GM18868 (cell line): ENCODE data around the gene THSD7B.
"Not testable (repeated sequence)": the region's sequence is repeated elsewhere in the genome, so short reads cannot be mapped to it uniquely, and the experiment has no call there.

Source experiments
- ATAC-seq: cut with Tn5 transposase; IDR thresholded peaks from one replicate; pipeline ENCODE4 v1.9.1; 2021; ENCODE audit warnings: mild to moderate bottlenecking, moderate library complexity; ENCODE audit not compliant: unreplicated experiment

THSD7B gene

DNA sequence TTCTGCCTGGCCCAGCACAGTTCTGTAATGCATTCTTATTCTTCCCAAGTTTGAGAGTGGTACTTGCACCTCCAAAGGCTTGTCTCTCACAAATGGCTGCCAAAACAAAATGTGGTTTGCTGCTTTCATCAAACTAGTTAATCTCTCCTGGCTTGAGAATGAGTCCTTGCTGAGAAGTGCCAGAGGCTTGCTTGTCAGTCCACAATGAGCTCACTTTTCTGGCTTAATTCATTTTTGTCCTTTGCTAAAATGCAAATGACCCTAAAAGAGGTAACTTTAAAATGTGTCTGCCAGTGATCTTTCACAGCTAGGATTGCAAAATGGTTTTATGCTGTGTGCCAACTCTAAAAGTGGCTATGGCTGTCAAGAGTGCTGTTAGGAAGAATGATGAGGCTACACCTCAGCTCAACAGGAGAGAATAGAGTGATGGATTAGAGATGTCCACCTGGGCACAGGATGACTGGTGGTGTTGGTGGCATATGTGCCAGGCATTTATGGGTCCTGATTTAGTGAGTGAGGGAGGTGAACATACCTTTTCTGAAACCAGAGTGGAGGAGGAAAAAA lies 907.7 kb downstream of the THSD7B start:
- no peak for ATAC-seq

DNA sequence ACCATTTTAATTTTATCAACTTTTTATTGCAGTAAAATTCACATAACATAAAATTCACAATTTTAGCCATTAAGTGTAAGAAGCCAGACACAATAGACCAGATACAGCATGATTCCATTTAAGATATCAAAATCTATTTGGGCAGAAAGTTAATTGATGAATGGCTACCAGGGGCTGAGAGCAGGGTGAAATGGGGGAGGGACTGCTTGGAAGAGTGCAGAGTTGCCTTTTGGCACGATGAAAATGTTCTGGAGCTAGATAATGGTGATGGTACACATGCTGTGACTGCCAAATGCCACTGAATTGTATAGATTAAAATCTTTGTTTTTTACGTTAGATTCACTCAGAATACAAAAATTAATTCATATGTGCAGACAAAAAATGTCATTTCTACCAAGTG lies 909.6 kb downstream of the THSD7B start:
- ATAC-seq = no peak

GRCh38 chr2:137675584-137676327 lies 910.4 kb downstream of the THSD7B start:
- no peak for ATAC-seq

DNA sequence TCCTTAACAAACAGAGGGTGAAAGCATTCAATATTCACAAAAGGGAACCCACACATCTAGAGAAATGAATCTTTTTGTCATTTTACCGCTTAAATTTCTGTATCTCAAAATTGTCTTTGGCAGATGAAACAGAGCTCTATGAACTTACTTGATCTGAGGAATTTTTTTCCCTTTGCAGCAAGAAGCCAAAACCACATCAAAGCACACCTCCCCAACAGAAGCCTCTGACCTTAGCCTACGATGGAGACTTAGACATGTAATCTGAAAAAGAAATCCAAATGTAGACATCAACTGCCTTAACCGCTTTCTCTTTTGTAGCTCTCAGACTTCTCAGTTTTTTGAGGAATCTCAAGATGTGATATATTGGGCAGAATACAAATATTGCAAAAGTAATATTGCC lies 911.0 kb downstream of the THSD7B start:
- no peak for ATAC-seq

- no peak for ATAC-seq
Measured at GRCh38 chr2:137677466-137677865, 912.1 kb downstream of the THSD7B start.

GRCh38 chr2:137689549-137689948 lies 924.2 kb downstream of the THSD7B start:
- no peak for ATAC-seq

GRCh38 chr2:137693534-137693933 lies 928.2 kb downstream of the THSD7B start:
- ATAC-seq = no peak

- ATAC-seq = no peak
Measured at GRCh38 chr2:137696916-137697315, 931.6 kb downstream of the THSD7B start.

DNA sequence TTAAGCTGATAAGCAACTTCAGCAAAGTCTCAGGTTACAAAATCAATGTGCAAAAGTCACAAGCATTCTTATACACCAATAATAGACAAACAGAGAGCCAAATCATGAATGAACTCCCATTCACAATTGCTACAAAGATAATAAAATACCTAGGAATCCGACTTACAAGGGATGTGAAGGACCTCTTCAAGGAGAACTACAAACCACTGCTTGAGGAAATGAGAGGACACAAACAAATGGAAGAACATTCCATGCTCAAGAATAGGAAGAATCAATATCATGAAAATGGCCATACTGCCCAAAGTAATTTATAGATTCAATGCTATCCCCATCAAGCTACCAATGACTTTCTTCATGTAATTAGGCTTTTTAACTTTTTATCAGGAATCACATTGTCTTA lies 934.9 kb downstream of the THSD7B start:
- not testable (repeated sequence) for ATAC-seq

DNA sequence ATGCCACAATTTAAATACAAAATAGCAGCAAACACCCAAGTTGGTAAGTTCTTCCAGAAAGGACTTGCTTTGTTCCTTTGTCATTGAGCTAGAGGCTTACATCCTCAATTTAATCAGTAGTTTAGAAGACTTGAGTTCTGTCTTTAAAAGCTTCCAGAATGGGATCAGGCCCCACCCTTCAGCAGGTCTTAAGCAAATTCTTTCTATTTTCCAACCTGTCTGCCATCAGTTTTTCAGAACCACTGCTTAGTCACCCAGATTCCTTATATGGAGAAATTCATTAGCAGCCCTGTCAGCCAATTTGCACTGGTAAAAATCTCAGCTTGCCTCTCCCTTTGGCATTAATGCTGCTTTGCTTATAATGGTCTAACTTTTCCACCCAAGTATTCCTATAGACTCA lies 935.3 kb downstream of the THSD7B start:
- ATAC-seq = no peak

DNA sequence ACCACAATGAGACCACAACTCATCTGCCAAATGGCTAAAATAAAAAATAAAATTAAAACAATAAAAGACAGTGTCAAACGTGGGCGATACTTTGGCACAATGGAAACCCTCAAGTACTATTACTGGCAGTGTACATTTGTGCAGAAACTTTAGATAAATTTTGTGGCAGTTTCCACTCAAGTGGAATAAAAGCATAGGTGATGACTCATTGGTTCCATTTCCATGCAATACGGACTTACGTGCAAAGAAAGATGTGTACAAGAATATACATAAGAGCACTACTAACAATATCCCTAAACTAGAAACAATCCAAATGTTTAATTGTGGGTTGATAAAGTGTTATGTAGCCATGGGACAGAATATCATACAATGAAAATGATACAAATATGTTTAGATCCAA lies 940.0 kb downstream of the THSD7B start:
- ATAC-seq = no peak

DNA sequence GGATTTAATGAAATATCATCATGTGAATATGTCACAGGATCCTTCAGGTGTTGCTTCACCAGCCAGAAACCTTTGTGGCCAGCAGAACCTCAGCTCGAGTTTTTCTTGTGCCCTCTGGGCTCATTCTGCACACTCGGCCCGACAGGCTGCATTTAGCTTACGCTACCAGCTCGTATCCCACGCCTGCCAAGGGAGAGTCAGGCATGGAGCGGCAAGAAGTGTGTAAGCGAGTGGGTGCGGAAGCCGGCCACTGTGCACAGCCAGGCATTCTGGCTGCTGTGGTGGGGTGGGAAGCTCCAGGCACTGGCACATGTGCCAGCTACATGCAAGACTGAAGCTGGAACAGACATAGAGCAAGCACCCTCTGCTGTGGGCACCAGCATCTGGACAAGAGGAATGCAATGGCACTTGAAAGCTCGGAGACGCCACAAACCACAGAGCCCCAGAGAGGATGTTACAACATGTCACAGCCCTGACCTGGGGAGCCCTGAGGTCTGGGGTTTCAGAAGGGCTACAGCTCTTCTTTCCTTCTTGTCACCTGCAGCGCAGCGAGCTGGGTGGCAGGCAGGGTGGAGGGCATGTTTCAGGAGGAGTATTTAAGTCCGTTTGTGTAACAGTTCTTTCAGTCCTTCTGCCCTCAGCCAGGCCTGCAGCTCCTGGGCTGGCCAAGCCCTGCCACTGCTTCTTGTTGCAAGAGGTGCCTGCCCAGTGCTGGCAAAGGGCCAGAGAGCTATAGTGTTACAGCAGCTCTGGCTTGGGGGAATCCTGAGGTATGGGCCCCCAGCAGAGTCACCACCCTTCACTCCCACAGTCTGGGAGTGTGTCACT lies 941.7 kb downstream of the THSD7B start:
- no peak for ATAC-seq

GRCh38 chr2:137708311-137708710 lies 943.0 kb downstream of the THSD7B start:
- no peak for ATAC-seq

- no peak for ATAC-seq
Measured at GRCh38 chr2:137715731-137716191, 950.4 kb downstream of the THSD7B start.

DNA sequence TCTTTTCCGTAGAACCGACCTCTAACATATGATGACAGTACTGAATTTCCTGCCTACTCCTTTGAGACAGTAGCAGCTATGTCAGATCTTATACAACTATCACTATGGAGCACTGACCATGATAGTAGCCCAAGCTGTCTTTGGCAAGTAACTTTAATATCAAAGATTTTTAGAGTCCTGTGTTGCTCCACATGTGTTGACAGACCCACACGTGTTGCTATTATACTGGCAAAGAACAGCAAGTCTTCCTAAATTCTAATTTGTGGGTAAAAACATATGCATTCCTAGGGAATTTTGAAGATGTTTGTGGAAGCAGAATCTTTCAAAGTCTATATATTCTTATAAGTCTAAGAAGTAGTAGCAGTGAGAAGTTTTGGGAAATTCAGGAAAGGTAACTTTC lies 953.4 kb downstream of the THSD7B start:
- no peak for ATAC-seq

- no peak for ATAC-seq
Measured at GRCh38 chr2:137721733-137722132, 956.4 kb downstream of the THSD7B start.

DNA sequence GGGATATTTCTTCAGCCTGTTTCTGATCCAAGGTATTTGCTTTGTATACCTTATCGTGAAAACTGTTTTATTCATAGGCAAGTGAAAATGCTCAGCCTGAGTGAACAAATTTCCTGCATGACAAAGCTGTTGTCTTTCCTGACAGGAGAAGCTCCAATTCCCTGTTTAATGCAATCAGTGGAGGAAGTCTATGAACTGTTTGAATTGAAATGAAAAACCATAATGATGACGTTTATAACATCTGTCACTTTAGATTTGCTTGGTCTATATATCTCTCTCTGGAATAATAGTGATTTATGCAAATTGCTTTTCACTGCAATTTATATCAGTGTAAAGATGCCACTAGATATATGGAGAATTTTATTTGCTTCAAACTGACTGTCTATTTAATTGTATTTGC lies 959.6 kb downstream of the THSD7B start:
- ATAC-seq = no peak
